Stimulated activated CD4-positive, alpha-beta T cell treated with anti-CD3 and anti-CD28 coated beads, Interleukin-2, amount 100 ng/mL, for 48 hours (primary cell): ENCODE measurements around the gene GAS2.

Experiments used
- DNase-seq, 2 donors: peaks; one replicate each; pipeline ENCODE4 v3.0.0-alpha.2; 2020

Gene GAS2

DNA sequence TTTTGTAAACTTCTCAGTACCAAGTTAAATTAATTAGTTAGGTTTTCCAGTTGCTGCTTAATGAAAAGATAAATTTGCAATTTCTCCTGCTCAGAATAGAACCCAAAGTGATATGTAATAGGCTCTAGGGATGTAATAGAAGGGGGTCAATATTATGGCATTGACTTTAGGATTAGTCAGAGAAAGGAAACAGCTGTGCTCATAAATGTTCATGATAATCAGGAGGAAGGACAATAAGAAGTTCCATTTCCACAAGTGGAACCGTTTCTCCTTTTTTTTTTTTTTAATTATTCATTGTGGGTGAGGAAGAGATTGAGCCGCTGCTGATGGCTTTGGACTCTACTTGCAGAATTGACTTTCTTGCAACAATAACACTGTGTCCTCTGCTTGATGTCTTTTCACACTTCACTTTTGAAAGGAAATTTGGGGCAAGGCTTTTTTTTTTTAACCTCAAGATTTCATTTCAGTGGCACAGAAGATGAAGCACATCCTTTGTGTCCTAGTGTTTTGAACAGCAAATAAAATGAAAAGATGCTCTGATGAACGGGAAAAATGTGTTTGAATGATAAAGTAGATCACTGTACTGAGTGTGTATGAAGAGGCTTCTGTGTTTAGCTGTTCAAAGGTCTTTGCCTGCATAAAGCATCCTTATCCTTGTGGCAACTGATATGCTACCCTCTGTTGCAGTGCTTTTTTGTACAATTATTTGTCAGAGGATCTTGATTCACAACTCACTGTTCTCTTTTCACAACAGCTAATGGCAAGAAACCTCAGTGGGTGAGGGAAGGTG is 62.4 kb downstream of the GAS2 start:
- DNase-seq, result no peak

- no peak for DNase-seq
Observed at GRCh38 chr11:22730319-22730718, 63.9 kb downstream of the GAS2 start.

DNA sequence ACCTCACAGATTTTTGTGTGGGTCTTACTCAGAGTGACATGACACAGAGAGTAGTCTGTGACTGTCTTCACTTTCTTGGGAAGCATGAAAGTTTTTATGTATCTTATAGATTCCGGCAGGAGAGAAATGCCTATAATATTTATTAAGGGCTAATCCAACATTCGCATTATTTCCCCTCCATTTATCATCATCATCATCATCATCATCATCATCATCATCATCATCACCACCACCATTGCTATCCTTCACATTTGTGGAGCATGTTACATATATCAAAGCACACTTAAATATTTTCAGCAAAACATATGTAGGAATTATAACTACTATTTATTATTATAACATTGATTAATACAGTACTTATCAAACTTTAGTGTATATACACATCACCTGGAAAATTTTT is 66.2 kb downstream of the GAS2 start:
- DNase-seq, result no peak

DNA sequence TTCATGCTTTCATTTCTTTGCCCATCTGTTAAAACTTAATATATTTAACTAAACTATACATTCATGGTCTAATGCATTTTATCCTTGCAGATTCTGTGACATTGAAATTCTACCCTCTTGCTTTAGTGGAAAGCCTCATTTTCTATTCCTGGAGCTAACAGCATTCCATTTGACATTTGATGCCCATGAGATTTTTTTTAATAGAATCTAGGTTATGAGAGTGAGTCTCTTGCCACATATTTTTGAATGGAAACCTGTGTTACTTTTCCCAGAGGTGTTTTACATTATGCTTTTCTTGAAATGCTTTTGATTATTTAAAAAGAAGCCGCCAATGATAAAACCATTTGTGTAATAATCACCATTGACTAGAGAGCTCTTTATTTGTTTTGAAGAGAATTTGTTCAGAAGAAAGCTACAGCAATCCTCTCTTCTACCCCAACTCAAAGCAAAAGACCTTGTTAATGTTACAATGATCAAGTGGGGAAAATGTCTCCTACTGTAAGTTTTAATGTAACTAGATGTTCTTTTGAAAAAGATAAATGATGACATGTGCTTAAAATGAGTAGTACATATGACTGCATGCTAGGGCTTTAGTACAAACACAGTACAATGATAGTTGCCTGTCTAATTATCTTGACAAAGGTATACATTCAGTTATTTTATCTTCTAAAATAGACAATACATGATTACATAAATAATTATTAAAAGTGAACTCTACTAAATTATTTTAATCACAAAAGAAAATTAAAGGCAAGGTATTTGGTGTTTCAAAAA is 67.3 kb downstream of the GAS2 start:
- DNase-seq, result no peak

DNA sequence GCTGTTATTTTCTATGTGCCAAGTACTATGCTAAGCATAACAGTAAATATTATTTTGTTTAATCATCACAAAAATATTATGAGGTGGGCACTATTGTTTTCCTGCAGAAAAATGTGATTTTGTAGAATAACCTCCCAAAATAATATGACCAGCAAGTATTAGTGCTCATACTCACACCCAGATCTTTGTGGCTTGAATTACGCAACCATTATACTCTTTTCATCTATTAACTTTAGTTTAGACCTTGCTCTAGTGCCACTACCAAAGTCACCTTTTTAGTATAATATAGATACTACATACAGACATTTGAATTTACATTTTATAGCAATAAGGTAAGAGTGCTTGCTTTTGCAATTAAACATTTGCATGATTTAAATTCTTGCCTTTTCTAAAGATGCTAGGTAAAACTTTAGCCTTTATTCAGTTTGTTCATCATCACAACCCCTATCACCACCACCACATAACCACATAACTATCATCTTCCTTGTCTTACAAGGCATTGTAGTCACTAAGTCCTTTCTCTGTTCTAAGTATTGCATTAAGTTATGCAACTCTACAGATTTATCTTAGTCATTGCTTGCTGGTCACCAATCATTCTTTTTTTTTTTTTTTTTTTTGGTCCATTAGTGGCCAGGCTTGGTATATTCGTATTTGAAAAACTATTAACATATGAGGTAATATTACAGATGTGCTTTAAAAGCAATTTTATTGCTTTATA is 68.4 kb downstream of the GAS2 start:
- no peak for DNase-seq

- no peak for DNase-seq
Observed at GRCh38 chr11:22742157-22742613, 75.8 kb downstream of the GAS2 start.

DNA sequence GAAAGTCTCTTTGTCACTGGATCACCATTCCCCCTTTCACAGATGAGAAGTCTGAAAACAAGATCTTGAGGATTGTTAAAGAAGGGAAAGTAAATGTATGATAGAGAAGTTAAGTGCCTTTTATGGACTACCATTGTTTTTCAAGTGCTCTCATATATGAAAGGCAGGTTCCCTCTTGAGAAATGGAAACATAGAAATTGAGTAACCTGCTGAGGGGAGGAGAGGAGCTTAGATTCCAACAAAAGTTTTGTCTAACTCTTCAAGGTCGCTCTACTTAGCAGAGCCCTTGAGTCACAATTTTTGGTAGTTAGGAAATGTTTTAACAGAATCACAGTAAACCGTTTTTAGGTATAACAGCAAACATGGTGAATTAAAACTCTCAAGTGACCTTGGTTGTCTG is 83.1 kb downstream of the GAS2 start:
- no peak for DNase-seq

DNA sequence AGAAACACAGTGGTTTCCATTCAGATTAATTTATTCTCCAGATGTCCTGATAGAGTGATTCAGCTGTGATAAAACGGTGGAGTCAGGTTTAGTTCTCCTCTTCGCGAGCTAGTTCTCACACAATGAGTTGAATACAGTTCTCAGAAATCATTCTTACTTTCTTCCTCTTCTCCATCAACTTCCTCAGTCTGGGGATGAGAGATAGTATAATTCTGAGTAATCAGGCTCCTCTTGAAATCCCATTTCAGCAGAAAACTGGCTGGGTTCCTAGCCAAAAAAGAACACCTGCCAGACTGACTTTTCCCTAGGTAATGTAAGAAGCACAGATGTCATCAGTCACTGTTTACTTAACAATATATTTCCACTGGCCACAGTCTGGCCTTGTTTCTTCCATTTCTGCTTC is 86.5 kb downstream of the GAS2 start:
- no peak for DNase-seq

GRCh38 chr11:22753416-22753815 is 87.0 kb downstream of the GAS2 start:
- DNase-seq, result no peak

- no peak for DNase-seq
Observed at GRCh38 chr11:22761066-22761465, 94.7 kb downstream of the GAS2 start.

- no peak for DNase-seq
Observed at GRCh38 chr11:22763166-22763565, 96.8 kb downstream of the GAS2 start.

- no peak for DNase-seq
Observed at GRCh38 chr11:22764735-22765134, 98.3 kb downstream of the GAS2 start.

- DNase-seq, result no peak
Observed at GRCh38 chr11:22768281-22768680, 101.9 kb downstream of the GAS2 start.

- no peak for DNase-seq
Observed at GRCh38 chr11:22769081-22769480, 102.7 kb downstream of the GAS2 start.

GRCh38 chr11:22774716-22775115 is 108.3 kb downstream of the GAS2 start:
- DNase-seq, result no peak

DNA sequence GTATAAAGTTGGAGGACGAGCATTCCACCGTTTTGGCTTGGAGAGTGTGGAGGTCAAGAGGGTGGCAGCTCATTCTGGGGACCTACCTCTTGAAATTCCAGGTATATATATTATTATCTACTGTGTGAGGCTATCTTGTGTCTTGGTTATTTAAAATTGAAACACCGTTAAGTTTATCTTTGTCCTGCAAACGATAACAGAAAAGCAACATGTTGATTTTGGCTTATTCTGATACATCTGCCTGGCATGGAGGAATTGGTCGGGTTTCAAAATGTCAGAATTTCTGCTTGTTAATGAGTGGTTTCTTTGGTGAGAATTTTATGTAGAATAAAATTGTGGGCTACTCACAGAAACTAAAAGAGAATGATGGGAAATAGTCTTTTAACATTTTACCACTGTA is 108.8 kb downstream of the GAS2 start:
- no peak for DNase-seq

DNA sequence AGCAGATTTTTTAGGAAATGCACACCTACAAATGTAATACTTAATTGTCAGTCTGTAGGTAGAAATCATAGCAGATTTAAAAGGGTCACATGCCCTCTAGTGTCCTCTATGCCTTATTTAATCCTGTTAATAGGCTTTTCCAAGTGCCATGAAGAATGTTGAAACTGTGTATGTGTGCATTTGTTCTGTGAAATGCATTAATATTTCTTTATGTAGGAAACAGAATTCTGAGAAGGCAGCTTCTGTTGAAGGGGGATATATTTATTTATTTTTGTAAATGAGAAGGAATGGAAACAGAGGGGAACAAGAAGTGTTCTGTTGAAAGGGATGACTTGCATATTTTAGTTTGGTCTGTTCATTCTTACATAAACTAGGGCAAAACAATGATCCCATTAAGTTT is 112.2 kb downstream of the GAS2 start:
- no peak for DNase-seq

DNA sequence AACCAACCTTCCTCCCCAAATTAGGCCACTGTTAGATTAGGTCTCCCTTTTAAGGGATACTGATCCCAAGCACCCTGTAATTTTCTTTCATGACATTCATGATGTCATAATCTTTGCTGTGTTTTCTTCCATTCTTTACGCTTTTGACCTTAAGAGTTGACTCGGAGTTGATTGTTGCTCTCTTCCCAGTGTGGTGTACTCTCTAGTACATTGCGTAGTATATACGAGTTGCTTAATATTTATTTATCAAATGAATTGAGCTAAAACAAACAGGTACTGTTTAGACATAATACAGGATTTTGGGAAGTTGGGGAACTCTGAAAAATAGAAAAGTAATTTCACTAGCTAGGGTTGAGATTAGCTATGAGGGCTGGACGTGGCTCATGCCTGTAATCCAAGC is 113.4 kb downstream of the GAS2 start:
- DNase-seq, result no peak

DNA sequence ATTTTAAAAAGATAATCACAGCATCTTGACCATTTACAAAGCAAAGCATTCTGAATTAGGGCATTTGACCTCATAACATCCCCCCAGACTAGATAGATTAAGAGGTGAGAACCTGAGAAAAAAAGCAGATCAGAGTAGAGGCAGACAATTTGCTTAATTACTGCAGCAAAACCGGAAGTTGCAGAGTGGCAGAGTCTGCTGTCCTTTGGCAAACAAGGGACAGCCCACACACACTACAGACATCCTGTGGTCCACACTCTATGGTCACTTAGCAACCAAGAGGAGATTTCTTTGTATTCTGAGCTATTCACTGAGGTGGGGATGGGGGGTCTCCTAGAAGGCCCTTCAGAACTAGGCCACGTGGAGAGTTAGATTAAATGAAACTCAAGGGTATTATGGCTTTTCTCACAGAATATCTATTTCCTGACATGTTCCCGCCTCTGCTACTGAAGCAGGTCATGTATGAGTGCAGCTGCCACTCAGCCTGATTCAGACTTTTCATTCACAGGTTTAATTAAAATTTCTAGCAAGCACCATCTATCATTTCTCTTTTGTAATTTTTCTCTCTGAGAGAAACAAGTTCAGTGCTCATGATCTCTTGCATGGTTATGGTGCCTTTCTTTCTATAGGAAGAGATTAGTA is 114.7 kb downstream of the GAS2 start:
- DNase-seq, result no peak

DNA sequence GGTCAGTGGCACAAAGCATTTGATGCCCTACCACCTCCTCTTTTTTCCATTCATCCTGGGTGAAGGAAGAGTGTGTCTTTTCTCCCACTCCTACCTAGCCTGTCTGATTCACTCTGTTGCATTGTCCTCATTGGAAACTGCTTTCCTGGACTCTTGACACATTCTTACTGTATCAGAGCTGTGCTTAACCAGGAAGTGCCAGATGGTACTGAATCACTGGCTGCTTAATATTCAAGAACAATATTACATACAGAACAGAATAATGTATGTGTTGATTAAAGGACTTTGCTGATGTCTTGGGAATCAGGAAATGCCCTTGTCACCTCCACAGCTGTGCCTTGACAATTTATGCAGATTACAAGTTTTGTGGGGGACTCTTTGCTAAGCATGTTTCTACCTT is 118.8 kb downstream of the GAS2 start:
- DNase-seq, result no peak

GRCh38 chr11:22786475-22786874 is 120.1 kb downstream of the GAS2 start:
- DNase-seq, result no peak

DNA sequence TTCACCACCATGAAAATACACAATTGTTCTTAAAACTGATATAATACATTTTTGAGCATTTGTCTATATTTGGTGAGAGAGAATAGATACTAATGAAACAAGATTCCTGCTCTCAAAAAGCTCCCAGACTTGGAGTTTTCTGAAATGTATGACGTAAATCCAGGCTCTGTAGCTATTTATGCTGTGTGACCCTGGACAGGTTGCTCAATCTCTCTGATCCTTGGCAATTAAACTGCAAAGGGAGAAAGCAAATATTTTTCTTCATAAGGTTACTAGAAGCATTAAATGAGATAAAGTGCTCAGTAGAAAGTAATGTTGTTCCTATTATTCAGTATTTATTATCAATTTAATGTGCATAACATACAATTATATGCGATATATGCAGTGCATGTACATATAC is 120.6 kb downstream of the GAS2 start:
- DNase-seq, result no peak

GRCh38 chr11:22787551-22788162 is 121.2 kb downstream of the GAS2 start:
- DNase-seq, result peak in 1 of 2 donors; percentile 0
